ENCODE results near the gene NUFIP1. TPM values are rescaled to one million over a fixed set of nuclear protein-coding genes. Genes with fewer than 3 reads are reported as not detected.

The NUFIP1 gene
- total RNA-seq, 1 experiment from 2014 or later, result 12.2 TPM

DNA sequence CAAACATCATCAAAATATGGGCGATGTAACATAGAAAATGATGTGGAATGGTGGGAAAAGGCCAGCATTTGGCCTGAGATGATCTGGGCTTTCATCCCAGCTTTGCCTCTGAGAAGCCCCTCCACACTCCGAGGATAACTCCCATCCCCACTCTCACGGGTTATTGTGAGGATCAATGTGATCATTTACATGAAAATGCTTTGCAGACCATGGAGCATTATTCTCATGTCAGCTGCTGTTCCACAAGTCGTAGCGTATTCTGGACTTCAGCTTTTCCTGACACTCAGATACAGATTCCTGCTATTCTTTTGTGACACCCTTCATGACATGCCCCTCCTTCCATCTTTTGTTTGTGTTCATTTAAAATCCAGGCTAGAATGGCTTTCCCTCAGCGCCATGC is 86.5 kb downstream of the NUFIP1 start:
- ChIA-PET POLR2A (no interaction called here), CTCF (no interaction called here), RAD21 (ENCODE audit: low non-redundant PET in 1 of 2, low total read pairs in 2 of 2, uncharacterized antibody in 2 of 2, unreplicated experiment in 2 of 2) (no interaction called here)
- Histone ChIP-seq H3K9me2 (ENCODE audit: insufficient read depth) (no peaks in the 10 kb centered on the region), H3K4me3 (replicated peaks in 1 of 2; ENCODE audit: low read depth in 1 of 2, low read length in 2 of 2) (no peak overlapping the region), H3K4me2 (ENCODE audit: low read length) (no peak overlapping the region), H2AFZ (ENCODE audit: low read depth, low read length, poor library complexity, severe bottlenecking) (no peak overlapping the region), H3K27me3 (ENCODE audit: insufficient read depth, low read length) (no peaks in the 10 kb centered on the region; the same call in 1 of the 2 replicates), H4K20me1 (ENCODE audit: insufficient read depth) (no peaks in the 10 kb centered on the region), H3K9ac (ENCODE audit: low read length) (no peak overlapping the region), H3K4me1 (ENCODE audit: control insufficient read depth in 1 of 2, insufficient read depth in 2 of 2, low read length in 2 of 2) (no peaks in the 10 kb centered on the region), H3K79me2 (ENCODE audit: insufficient read depth, low read length) (no peaks in the 10 kb centered on the region), H3K36me3 (ENCODE audit: control insufficient read depth in 1 of 2, insufficient read depth in 2 of 2, low read length in 2 of 2) (no peaks in the 10 kb centered on the region), H3K9me3 (ENCODE audit: control insufficient read depth in 1 of 2, insufficient read depth in 1 of 2, low read depth in 1 of 2, low read length in 2 of 2) (no peaks in the 10 kb centered on the region), H3K27ac (ENCODE audit: low read depth, low read length) (no peak overlapping the region)
- intact Hi-C loops (cut with micrococcal nuclease), result loop anchor here (2.0 kb wide), 1 partner anchor 38 kb away; no protein-coding TSS in a partner anchor
- DNase-seq (ENCODE audit: low read depth, low spot score) (no peak), ATAC-seq (no peak)
- BruUV-seq (replicated peaks), result no TSS peak
- TF ChIP-seq SRF (IDR thresholded peaks at IDR 0.05; ENCODE audit: low read depth) (no peak), CEBPB (IDR thresholded peaks at IDR 0.05; ENCODE audit: low read depth) (no peak), EZH2 (IDR thresholded peaks at IDR 0.05) (no peak), ATF3 (IDR thresholded peaks at IDR 0.05) (no peak), POLR2A (IDR thresholded peaks at IDR 0.05; ENCODE audit: borderline replicate concordance, extremely low read depth, insufficient read depth, insufficient read length) (no peak), SIN3A (IDR thresholded peaks at IDR 0.05; ENCODE audit: low read depth) (no peak), RAD21 (IDR thresholded peaks at IDR 0.05; ENCODE audit: low read depth) (no peak), CBX3 (IDR thresholded peaks at IDR 0.05; ENCODE audit: low read depth) (no peak), ELF1 (IDR thresholded peaks at IDR 0.05; ENCODE audit: borderline replicate concordance, low read depth) (no peak), EGR1 (IDR thresholded peaks at IDR 0.05; ENCODE audit: low read depth) (no peak), YY1 (IDR thresholded peaks at IDR 0.05; ENCODE audit: extremely low read depth, insufficient replicate concordance, low read depth, low read length) (no peak), SP1 (IDR thresholded peaks at IDR 0.05; ENCODE audit: low read depth) (no peak), POLR2AphosphoS5 (IDR thresholded peaks at IDR 0.05; ENCODE audit: low read depth, low read length) (no peak), EZH2phosphoT487 (IDR thresholded peaks at IDR 0.05; ENCODE audit: borderline replicate concordance) (no peak), ZNF274 (IDR thresholded peaks at IDR 0.05; ENCODE audit: low read depth, low read length) (no peak), MAX (IDR thresholded peaks at IDR 0.05) (no peak)
- TF ChIP-seq, protein P1, sequence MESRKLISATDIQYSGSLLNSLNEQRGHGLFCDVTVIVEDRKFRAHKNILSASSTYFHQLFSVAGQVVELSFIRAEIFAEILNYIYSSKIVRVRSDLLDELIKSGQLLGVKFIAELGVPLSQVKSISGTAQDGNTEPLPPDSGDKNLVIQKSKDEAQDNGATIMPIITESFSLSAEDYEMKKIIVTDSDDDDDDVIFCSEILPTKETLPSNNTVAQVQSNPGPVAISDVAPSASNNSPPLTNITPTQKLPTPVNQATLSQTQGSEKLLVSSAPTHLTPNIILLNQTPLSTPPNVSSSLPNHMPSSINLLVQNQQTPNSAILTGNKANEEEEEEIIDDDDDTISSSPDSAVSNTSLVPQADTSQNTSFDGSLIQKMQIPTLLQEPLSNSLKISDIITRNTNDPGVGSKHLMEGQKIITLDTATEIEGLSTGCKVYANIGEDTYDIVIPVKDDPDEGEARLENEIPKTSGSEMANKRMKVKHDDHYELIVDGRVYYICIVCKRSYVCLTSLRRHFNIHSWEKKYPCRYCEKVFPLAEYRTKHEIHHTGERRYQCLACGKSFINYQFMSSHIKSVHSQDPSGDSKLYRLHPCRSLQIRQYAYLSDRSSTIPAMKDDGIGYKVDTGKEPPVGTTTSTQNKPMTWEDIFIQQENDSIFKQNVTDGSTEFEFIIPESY (IDR thresholded peaks at IDR 0.05; ENCODE audit: extremely low read depth, insufficient replicate concordance, low read length), result no peak
- TF ChIP-seq, protein P2, sequence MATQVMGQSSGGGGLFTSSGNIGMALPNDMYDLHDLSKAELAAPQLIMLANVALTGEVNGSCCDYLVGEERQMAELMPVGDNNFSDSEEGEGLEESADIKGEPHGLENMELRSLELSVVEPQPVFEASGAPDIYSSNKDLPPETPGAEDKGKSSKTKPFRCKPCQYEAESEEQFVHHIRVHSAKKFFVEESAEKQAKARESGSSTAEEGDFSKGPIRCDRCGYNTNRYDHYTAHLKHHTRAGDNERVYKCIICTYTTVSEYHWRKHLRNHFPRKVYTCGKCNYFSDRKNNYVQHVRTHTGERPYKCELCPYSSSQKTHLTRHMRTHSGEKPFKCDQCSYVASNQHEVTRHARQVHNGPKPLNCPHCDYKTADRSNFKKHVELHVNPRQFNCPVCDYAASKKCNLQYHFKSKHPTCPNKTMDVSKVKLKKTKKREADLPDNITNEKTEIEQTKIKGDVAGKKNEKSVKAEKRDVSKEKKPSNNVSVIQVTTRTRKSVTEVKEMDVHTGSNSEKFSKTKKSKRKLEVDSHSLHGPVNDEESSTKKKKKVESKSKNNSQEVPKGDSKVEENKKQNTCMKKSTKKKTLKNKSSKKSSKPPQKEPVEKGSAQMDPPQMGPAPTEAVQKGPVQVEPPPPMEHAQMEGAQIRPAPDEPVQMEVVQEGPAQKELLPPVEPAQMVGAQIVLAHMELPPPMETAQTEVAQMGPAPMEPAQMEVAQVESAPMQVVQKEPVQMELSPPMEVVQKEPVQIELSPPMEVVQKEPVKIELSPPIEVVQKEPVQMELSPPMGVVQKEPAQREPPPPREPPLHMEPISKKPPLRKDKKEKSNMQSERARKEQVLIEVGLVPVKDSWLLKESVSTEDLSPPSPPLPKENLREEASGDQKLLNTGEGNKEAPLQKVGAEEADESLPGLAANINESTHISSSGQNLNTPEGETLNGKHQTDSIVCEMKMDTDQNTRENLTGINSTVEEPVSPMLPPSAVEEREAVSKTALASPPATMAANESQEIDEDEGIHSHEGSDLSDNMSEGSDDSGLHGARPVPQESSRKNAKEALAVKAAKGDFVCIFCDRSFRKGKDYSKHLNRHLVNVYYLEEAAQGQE (IDR thresholded peaks at IDR 0.05; ENCODE audit: low read depth), result no peak
- TF ChIP-seq, protein P3, sequence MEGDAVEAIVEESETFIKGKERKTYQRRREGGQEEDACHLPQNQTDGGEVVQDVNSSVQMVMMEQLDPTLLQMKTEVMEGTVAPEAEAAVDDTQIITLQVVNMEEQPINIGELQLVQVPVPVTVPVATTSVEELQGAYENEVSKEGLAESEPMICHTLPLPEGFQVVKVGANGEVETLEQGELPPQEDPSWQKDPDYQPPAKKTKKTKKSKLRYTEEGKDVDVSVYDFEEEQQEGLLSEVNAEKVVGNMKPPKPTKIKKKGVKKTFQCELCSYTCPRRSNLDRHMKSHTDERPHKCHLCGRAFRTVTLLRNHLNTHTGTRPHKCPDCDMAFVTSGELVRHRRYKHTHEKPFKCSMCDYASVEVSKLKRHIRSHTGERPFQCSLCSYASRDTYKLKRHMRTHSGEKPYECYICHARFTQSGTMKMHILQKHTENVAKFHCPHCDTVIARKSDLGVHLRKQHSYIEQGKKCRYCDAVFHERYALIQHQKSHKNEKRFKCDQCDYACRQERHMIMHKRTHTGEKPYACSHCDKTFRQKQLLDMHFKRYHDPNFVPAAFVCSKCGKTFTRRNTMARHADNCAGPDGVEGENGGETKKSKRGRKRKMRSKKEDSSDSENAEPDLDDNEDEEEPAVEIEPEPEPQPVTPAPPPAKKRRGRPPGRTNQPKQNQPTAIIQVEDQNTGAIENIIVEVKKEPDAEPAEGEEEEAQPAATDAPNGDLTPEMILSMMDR (IDR thresholded peaks at IDR 0.05 in 2 of 3, conservative IDR thresholded peaks at IDR 0.05 in 1 of 3; ENCODE audit: borderline replicate concordance in 1 of 3, insufficient read depth in 1 of 3, low read depth in 2 of 3, low read length in 2 of 3), result no peak

Data from HCT116 (cell line).